Gastroesophageal sphincter (tissue), 4 donors: Measurements from ENCODE around the gene CARHSP1. TPM values are rescaled to one million over a fixed set of nuclear protein-coding genes. Genes with fewer than 3 reads are reported as not detected.

Source experiments
- ATAC-seq: fragments of 150-250 bp; one replicate; pipeline ENCODE4 v1.9.1; 2016; ENCODE audit warnings: mild to moderate bottlenecking, moderate library complexity
- H3K27ac ChIP-seq, 4 donors: fragments of 200-600 bp; sonication (generic) in 3 of 4; 1 replicate in 3 of 4; 2 replicates in 1 of 4; pipeline ENCODE4 v1.5.1; 2016 to 2019
- H3K27me3 ChIP-seq: fragments of 200-600 bp; sonication (generic); one replicate; pipeline ENCODE4 v1.5.1; 2019
- H3K36me3 ChIP-seq, 2 donors: fragments of 200-600 bp; sonication (generic); one replicate each; pipeline ENCODE4 v1.5.1; 2019; ENCODE audit warnings: control low read depth in 1 of 2
- H3K4me1 ChIP-seq, 3 donors: fragments of 200-600 bp; sonication (generic); 1 replicate in 2 of 3; 2 replicates in 1 of 3; pipeline ENCODE4 v1.5.1; 2016 to 2019; ENCODE audit warnings: control low read depth in 2 of 3
- H3K4me3 ChIP-seq, 2 donors: fragments of 200-600 bp; sonication (generic); one replicate each; pipeline ENCODE4 v1.5.1; 2019; ENCODE audit warnings: mild to moderate bottlenecking in 1 of 2, moderate library complexity in 1 of 2
- H3K9me3 ChIP-seq, 3 donors: fragments of 200-600 bp; sonication (generic); one replicate each; pipeline ENCODE4 v1.5.1; 2017 to 2019; ENCODE audit warnings: control low read depth in 2 of 3
- EP300 ChIP-seq: sonication (generic); formaldehyde crosslinking; IDR thresholded peaks from one replicate; pipeline ENCODE4 v1.6.1; 2017; ENCODE audit warnings: antibody characterized with exemption, mild to moderate bottlenecking
- POLR2A ChIP-seq, 2 donors: fragments of 450-650 bp; IDR thresholded peaks; one replicate each; pipeline ENCODE4 v1.6.1; 2017; ENCODE audit warnings: antibody characterized with exemption in 2 of 2, mild to moderate bottlenecking in 2 of 2, moderate library complexity in 1 of 2
- POLR2AphosphoS5 ChIP-seq: sonication (generic); formaldehyde crosslinking; IDR thresholded peaks from one replicate; pipeline ENCODE4 v1.6.1; 2017; ENCODE audit warnings: antibody characterized with exemption
- WGBS, 2 donors: methylation state at CpG; one replicate each; pipeline ENCODE4 v1.1.5; 2018; ENCODE audit warnings: low coverage in 1 of 2; 5-methylcytosine and 5-hydroxymethylcytosine counted together
- total RNA-seq, 4 donors: library from RNA; depleted of rRNA; stranded (reverse); fragments of >200 nt; gene quantifications; one replicate each; pipeline ENCODE4 v1.1.0, GENCODE V29; 2016
- TF ChIP-seq, protein P1 (sequence below), 4 experiments: fragments of 200-600 bp in 2 of 4; fragments of 450-650 bp in 2 of 4; sonication (generic) in 1 of 4; IDR thresholded peaks; one replicate each; pipeline ENCODE4 v1.5.1; 2017 to 2019; ENCODE audit warnings: antibody characterized with exemption in 4 of 4, mild to moderate bottlenecking in 2 of 4, moderate library complexity in 2 of 4

The CARHSP1 gene
- total RNA-seq, 4 donors from 2014 or later: 29.3 to 79.8 (median 72.5) TPM

DNA sequence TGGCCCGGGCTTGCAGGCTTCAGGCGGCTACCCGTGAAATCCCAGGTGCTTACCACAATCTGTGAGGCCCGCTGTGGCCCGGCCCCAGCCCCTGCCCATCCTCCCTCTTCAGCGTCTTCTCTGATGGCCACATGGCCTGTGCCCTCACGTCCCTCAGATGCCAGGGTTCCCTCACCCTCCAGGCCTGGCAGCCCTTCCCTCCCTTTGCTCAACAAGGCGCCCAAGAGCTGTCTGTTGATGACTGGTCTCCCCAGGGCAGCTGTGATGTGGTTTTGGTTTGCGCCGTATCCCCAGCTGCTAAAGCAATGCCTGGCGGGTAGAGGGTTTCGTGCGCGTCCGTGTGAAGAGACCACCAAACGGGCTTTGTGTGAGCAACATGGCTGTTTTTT is 36.1 kb downstream of the CARHSP1 start:
- Histone ChIP-seq H3K36me3 (peaks cover 0 to 37% of the 10 kb centered on the region in 2 donors), H3K27me3 (no peaks in the 10 kb centered on the region), H3K9me3 (no peaks in the 10 kb centered on the region), H3K4me1 (no peaks in the 10 kb centered on the region), H3K4me3 (no peak overlapping the region), H3K27ac (no peak overlapping the region)
- 83% methylated on average over 12 of the region's 16 CpGs; no CpG with 5 or more reads in 1 of the 2 donors for WGBS, 2 donors
- no peak for ATAC-seq
- TF ChIP-seq POLR2AphosphoS5: no peak
- TF ChIP-seq EP300: no peak
- TF ChIP-seq POLR2A (IDR thresholded peaks at IDR 0.05): no peak
- TF ChIP-seq, protein P1, sequence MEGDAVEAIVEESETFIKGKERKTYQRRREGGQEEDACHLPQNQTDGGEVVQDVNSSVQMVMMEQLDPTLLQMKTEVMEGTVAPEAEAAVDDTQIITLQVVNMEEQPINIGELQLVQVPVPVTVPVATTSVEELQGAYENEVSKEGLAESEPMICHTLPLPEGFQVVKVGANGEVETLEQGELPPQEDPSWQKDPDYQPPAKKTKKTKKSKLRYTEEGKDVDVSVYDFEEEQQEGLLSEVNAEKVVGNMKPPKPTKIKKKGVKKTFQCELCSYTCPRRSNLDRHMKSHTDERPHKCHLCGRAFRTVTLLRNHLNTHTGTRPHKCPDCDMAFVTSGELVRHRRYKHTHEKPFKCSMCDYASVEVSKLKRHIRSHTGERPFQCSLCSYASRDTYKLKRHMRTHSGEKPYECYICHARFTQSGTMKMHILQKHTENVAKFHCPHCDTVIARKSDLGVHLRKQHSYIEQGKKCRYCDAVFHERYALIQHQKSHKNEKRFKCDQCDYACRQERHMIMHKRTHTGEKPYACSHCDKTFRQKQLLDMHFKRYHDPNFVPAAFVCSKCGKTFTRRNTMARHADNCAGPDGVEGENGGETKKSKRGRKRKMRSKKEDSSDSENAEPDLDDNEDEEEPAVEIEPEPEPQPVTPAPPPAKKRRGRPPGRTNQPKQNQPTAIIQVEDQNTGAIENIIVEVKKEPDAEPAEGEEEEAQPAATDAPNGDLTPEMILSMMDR (IDR thresholded peaks at IDR 0.05): no peak

DNA sequence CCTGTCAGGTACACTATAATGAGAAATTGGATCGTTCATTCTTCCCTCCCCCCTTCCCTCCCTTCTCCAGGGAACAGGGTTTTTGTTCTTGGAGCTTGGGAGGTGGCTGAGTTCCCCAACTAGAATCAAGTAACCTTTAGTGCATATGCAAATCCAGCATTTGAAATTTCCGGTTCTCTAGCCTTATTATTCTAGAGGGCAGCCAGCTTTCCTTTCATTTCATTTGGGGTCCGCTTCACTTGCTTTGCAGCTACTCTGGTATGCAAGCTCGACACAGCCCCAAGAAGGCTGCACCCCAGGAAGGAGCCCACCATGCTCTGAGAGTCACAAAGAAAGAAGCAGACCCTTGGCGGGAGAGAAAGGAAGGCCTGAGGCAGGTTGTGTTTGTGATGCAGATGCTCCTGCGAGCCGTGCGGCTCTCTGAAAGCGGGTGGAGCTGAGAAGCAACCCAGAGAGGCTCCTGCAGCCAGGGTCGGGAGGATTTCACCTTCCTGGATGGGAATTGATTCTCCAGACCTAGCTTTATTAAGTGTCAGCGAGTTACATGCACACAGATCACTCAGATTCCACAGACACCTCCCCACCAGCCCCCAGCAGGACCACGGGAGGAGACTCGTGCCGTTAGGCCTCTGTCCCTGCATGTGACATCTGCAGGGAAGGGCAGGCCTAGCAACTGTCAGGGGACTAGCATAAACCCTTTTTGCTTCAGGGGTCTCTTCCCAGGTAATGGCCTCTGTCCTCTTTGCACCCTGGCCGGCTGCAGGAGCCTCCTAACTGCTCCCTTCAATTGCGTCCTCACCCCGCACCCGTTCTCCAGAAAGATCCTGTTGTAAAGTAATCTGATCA is 36.7 kb downstream of the CARHSP1 start:
- no peak for ATAC-seq
- H3K9me3 ChIP-seq: no peaks in the 10 kb centered on the region
- H3K4me1 ChIP-seq: no peaks in the 10 kb centered on the region
- no peak overlapping the region for H3K4me3 ChIP-seq
- H3K27me3 ChIP-seq: no peaks in the 10 kb centered on the region
- TF ChIP-seq, protein P1 (IDR thresholded peaks at IDR 0.05): no peak
- TF ChIP-seq POLR2AphosphoS5 (no peak), EP300 (no peak), POLR2A (IDR thresholded peaks at IDR 0.05) (no peak)
- 70 to 71% methylated on average over 8 to 12 of the region's 18 CpGs for WGBS, 2 donors
- peaks cover 0 to 37% of the 10 kb centered on the region in 2 donors for H3K36me3 ChIP-seq
- no peak overlapping the region for H3K27ac ChIP-seq

DNA sequence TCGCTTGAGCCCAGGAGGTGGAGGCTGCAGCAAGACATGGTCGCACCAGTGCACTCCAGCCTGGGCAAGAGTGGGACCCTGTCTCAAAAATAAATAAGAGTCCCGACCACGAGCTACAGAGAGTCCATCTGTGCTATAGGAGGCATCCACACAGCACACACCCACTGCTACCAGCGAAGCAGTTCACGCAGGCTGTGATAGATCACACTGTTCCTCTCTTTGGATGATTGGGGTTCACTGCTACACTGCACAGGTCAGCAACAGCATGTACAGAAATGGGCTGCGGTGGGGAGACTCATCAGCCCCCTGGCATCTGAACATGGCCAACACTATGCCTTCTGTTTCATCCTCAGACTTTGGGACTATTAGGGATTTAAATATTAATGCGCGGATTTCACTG is 37.4 kb downstream of the CARHSP1 start:
- H3K4me3 ChIP-seq: no peak overlapping the region
- H3K4me1 ChIP-seq: no peaks in the 10 kb centered on the region
- no peak for TF ChIP-seq POLR2A (IDR thresholded peaks at IDR 0.05)
- H3K36me3 ChIP-seq: peaks cover 0 to 37% of the 10 kb centered on the region in 2 donors
- WGBS, 2 donors: 89 to 100% methylated on average over 2 to 9 of the region's 9 CpGs
- H3K27ac ChIP-seq: no peak overlapping the region
- H3K9me3 ChIP-seq: no peaks in the 10 kb centered on the region
- ATAC-seq: no peak
- no peaks in the 10 kb centered on the region for H3K27me3 ChIP-seq

DNA sequence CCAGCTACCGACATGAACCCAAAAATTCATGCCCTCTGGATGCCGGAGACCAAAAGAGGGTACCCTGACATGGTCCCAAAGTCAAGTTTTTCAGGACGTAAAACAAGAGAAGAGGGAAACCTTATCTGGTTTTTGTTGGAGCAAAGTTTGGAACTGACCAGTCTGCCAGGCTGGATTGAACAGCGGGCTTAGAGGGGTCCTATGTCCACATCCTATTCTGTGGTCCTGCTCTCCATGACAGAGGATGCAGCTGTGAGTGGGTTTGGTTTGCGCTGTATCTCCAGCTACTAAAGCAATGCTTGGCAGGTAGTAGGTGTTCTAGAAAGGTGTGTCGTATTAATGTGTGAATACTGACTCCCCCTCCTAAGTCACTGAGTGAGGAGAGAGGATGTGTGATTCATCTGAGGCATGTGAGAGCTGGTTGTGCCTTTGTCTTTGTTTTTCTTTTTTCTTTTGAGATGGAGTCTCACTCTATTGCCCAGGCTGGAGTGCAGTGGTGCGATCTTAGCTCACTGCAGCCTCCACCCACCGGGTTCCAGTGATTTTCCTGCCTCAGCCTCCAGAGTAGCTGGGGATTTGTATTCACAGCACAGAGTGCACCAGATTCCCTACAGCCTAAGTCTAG is 40.2 kb downstream of the CARHSP1 start:
- Histone ChIP-seq H3K36me3 (peaks cover 0 to 37% of the 10 kb centered on the region in 2 donors), H3K4me3 (no peak overlapping the region), H3K4me1 (peaks cover 0 to 6% (median 0%) of the 10 kb centered on the region in 3 donors), H3K27ac (no peak overlapping the region), H3K9me3 (no peaks in the 10 kb centered on the region), H3K27me3 (no peaks in the 10 kb centered on the region)
- no peak for ATAC-seq
- TF ChIP-seq, protein P1 (IDR thresholded peaks at IDR 0.05): no peak
- TF ChIP-seq EP300 (no peak), POLR2AphosphoS5 (no peak), POLR2A (IDR thresholded peaks at IDR 0.05) (no peak)
- WGBS, 2 donors: 96 to 100% methylated on average over 2 to 7 of the region's 8 CpGs

- H3K36me3 ChIP-seq: peaks cover 0 to 34% of the 10 kb centered on the region in 2 donors
- H3K9me3 ChIP-seq: no peaks in the 10 kb centered on the region
- H3K27ac ChIP-seq: no peak overlapping the region
- WGBS, 2 donors: 59 to 69% methylated on average over 3 of the region's 3 CpGs
- H3K4me3 ChIP-seq: no peak overlapping the region
- ATAC-seq: no peak
- TF ChIP-seq, protein P1 (IDR thresholded peaks at IDR 0.05): no peak
- TF ChIP-seq POLR2AphosphoS5 (no peak), POLR2A (IDR thresholded peaks at IDR 0.05) (no peak), EP300 (no peak)
- H3K27me3 ChIP-seq: no peaks in the 10 kb centered on the region
- H3K4me1 ChIP-seq: peaks cover 0 to 24% (median 0%) of the 10 kb centered on the region in 3 donors
Measured at GRCh38 chr16:8826278-8826879, 42.4 kb downstream of the CARHSP1 start.
